ENCODE data around the gene CD40. TPM values are rescaled to one million over a fixed set of nuclear protein-coding genes. Genes with fewer than 3 reads are reported as not detected.

CD40 gene
- total RNA-seq, 2 experiments from 2014 or later = 34.7 to 64.2 TPM

DNA sequence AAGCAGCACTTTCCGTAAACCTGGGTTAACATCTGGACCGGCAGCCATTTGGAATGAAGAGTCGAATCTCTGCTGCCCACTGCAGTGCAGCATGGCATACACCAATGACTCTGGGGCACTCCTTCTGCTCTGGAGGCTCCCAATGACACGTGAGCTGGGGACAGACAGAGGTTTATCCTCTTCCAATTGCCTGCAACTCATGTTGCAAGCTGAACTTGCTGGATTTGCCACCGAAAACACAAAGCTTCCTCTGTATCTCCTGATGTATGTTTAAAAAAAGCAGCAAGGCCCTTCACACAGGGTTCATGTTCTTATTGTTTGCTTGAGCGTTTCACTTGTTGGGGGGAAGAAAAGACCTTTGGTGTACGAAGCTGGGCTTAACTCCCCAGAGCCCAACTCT lies 39.2 kb upstream of the CD40 start:
- POLR2A ChIA-PET = no interaction called here
- no peak for TF ChIP-seq EZH2phosphoT487 (IDR thresholded peaks at IDR 0.05; ENCODE audit: borderline replicate concordance, low read depth, low read length)
- TF ChIP-seq, protein P1, sequence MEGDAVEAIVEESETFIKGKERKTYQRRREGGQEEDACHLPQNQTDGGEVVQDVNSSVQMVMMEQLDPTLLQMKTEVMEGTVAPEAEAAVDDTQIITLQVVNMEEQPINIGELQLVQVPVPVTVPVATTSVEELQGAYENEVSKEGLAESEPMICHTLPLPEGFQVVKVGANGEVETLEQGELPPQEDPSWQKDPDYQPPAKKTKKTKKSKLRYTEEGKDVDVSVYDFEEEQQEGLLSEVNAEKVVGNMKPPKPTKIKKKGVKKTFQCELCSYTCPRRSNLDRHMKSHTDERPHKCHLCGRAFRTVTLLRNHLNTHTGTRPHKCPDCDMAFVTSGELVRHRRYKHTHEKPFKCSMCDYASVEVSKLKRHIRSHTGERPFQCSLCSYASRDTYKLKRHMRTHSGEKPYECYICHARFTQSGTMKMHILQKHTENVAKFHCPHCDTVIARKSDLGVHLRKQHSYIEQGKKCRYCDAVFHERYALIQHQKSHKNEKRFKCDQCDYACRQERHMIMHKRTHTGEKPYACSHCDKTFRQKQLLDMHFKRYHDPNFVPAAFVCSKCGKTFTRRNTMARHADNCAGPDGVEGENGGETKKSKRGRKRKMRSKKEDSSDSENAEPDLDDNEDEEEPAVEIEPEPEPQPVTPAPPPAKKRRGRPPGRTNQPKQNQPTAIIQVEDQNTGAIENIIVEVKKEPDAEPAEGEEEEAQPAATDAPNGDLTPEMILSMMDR (conservative IDR thresholded peaks at IDR 0.05; ENCODE audit: low read length) = no peak
- Histone ChIP-seq H3K4me3 (ENCODE audit: low read depth, low read length, poor library complexity, severe bottlenecking) (no peak overlapping the region), H3K9me3 (ENCODE audit: low read length) (no peaks in the 10 kb centered on the region), H3K27ac (ENCODE audit: low read depth, low read length, poor library complexity, severe bottlenecking) (no peak overlapping the region), H2AFZ (ENCODE audit: low read length) (no peak overlapping the region), H4K20me1 (ENCODE audit: insufficient read depth, low read length) (peaks cover 38% of the 10 kb centered on the region), H3K9me2 (ENCODE audit: insufficient read depth, low read length) (no peaks in the 10 kb centered on the region), H3K79me2 (ENCODE audit: insufficient read depth, low read depth, low read length) (peaks cover 47% of the 10 kb centered on the region), H3K4me2 (ENCODE audit: low read length) (no peak overlapping the region), H3K4me1 (ENCODE audit: insufficient read depth, low read length, poor library complexity, severe bottlenecking) (no peaks in the 10 kb centered on the region), H3K36me3 (ENCODE audit: insufficient read depth, low read length) (peaks cover 62% of the 10 kb centered on the region)
- intact Hi-C loops (cut with micrococcal nuclease; ENCODE audit: unreplicated experiment) = no loop called here
- DNase-seq (ENCODE audit: low spot score) = no peak
- BruUV-seq (replicated peaks) = no TSS peak
- CTCF ChIA-PET (ENCODE audit: unreplicated experiment) = no interaction called here

DNA sequence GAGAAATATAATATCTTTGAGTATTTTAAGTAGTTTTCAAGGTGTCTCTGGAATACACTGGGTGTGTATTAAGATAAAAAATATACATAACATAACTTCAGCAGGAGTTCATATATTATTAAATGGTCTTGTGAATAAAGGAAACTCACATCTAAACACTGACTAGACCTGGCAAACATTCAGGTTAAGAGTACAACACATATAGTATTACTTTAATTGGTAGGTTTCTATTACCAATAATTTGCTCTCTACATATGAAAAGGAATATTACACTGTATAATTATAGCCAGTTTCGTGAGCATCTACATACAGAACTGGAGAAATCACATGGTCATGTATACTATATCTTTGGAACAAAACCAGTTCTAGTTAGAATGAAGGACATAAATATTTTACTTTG lies 37.0 kb upstream of the CD40 start:
- Histone ChIP-seq H3K27ac (ENCODE audit: low read depth, low read length, poor library complexity, severe bottlenecking) (no peak overlapping the region), H3K9me3 (ENCODE audit: low read length) (no peaks in the 10 kb centered on the region), H3K79me2 (ENCODE audit: insufficient read depth, low read depth, low read length) (peaks cover 68% of the 10 kb centered on the region), H3K4me1 (ENCODE audit: insufficient read depth, low read length, poor library complexity, severe bottlenecking) (peaks cover 6% of the 10 kb centered on the region), H3K4me2 (ENCODE audit: low read length) (no peak overlapping the region), H4K20me1 (ENCODE audit: insufficient read depth, low read length) (peaks cover 56% of the 10 kb centered on the region), H2AFZ (ENCODE audit: low read length) (no peak overlapping the region), H3K9me2 (ENCODE audit: insufficient read depth, low read length) (no peaks in the 10 kb centered on the region), H3K36me3 (ENCODE audit: insufficient read depth, low read length) (peaks cover 41% of the 10 kb centered on the region), H3K4me3 (ENCODE audit: low read depth, low read length, poor library complexity, severe bottlenecking) (no peak overlapping the region)
- POLR2A ChIA-PET = no interaction called here
- BruUV-seq (replicated peaks) = no TSS peak
- TF ChIP-seq, protein P1 (conservative IDR thresholded peaks at IDR 0.05; ENCODE audit: low read length) = no peak
- no peak for TF ChIP-seq EZH2phosphoT487 (IDR thresholded peaks at IDR 0.05; ENCODE audit: borderline replicate concordance, low read depth, low read length)
- intact Hi-C loops (cut with micrococcal nuclease; ENCODE audit: unreplicated experiment) = no loop called here
- no peak for DNase-seq (ENCODE audit: low spot score)
- CTCF ChIA-PET (ENCODE audit: unreplicated experiment) = no interaction called here

DNA sequence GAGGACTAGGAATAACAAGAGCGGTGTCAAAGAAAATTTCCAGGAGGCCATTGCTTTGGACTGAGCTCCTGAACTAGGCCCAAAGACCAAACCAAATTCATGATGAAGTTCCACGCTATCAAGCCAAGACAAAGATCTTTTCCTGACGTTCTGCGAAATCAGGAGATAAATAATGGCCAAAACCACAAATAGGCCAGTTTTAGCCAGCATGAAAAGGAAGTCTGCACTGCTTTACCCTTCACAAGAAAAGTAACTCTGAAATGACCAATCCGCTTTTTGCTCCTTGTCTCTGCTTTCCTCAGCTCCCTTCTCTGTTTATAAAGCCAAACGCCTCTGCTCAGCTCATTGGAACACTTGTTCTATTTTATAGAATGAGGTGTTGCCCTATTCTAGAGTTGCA lies 35.0 kb upstream of the CD40 start:
- H3K9me3 ChIP-seq (ENCODE audit: low read length) = no peaks in the 10 kb centered on the region
- intact Hi-C loops (cut with micrococcal nuclease; ENCODE audit: unreplicated experiment) = no loop called here
- no TSS peak for BruUV-seq (replicated peaks)
- H3K4me1 ChIP-seq (ENCODE audit: insufficient read depth, low read length, poor library complexity, severe bottlenecking) = peaks cover 26% of the 10 kb centered on the region
- H3K36me3 ChIP-seq (ENCODE audit: insufficient read depth, low read length) = peaks cover 33% of the 10 kb centered on the region
- no peak overlapping the region for H3K4me2 ChIP-seq (ENCODE audit: low read length)
- POLR2A ChIA-PET = no interaction called here
- H4K20me1 ChIP-seq (ENCODE audit: insufficient read depth, low read length) = peaks cover 71% of the 10 kb centered on the region
- H3K27ac ChIP-seq (ENCODE audit: low read depth, low read length, poor library complexity, severe bottlenecking) = no peak overlapping the region
- no peaks in the 10 kb centered on the region for H3K9me2 ChIP-seq (ENCODE audit: insufficient read depth, low read length)
- H2AFZ ChIP-seq (ENCODE audit: low read length) = no peak overlapping the region
- no peak overlapping the region for H3K4me3 ChIP-seq (ENCODE audit: low read depth, low read length, poor library complexity, severe bottlenecking)
- peaks cover 88% of the 10 kb centered on the region for H3K79me2 ChIP-seq (ENCODE audit: insufficient read depth, low read depth, low read length)
- TF ChIP-seq, protein P1 (conservative IDR thresholded peaks at IDR 0.05; ENCODE audit: low read length) = no peak
- TF ChIP-seq EZH2phosphoT487 (IDR thresholded peaks at IDR 0.05; ENCODE audit: borderline replicate concordance, low read depth, low read length) = no peak
- DNase-seq (ENCODE audit: low spot score) = no peak
- CTCF ChIA-PET (ENCODE audit: unreplicated experiment) = no interaction called here
